K562 (cell line): ENCODE data around the gene HOXB3.

Source experiments
- BMI1 ChIP-seq: fragments of 150-350 bp; IDR thresholded peaks from 2 replicates; pipeline ENCODE4 v1.6.1; 2014; ENCODE audit warnings: low read length
- HSF4 ChIP-seq: fragments of 250-450 bp; sonication (Bioruptor Pico); IDR thresholded peaks from 2 replicates; pipeline ENCODE4 v2.1.2; 2022; ENCODE audit warnings: mild to moderate bottlenecking, moderate library complexity, borderline replicate concordance
- MTA1 ChIP-seq: fragments of 450-650 bp; IDR thresholded peaks from 2 replicates; pipeline ENCODE4 v1.6.1; 2017; ENCODE audit warnings: borderline replicate concordance
- TCF7L2 ChIP-seq: fragments of 150-350 bp; IDR thresholded peaks from 2 replicates; pipeline ENCODE4 v1.6.1; 2016; ENCODE audit warnings: low read depth, mild to moderate bottlenecking, low read length, moderate library complexity
- TF ChIP-seq, protein P1 (sequence below): fragments of 450-650 bp; IDR thresholded peaks from 2 replicates; pipeline ENCODE4 v1.6.1; 2016; ENCODE audit warnings: mild to moderate bottlenecking
- TF ChIP-seq, protein P2 (sequence below), 3 experiments: fragments of 200-800 bp in 1 of 3; fragments of 250-450 bp in 1 of 3; fragments of 450-650 bp in 1 of 3; sonication (Bioruptor Pico) in 1 of 3; sonication (Bioruptor generic) in 1 of 3; formaldehyde crosslinking in 1 of 3; IDR thresholded peaks; 2 replicates each; pipeline versions ENCODE4 v1.6.1 to v1.8.0; 2016 to 2022; ENCODE audit warnings: mild to moderate bottlenecking in 2 of 3, missing genetic modification characterization in 2 of 3, missing compliant biosample characterization in 1 of 3, moderate library complexity in 1 of 3
- TF ChIP-seq, protein P3 (sequence below), 2 experiments: fragments of 450-650 bp in 1 of 2; sonication (generic) in 1 of 2; formaldehyde crosslinking; conservative IDR thresholded peaks; 2 replicates each; pipeline versions ENCODE4 v1.4.0 to v1.8.1; 2020 to 2022; ENCODE audit warnings: mild to moderate bottlenecking in 1 of 2, missing genetic modification reagents in 1 of 2
- TF ChIP-seq, protein P4 (sequence below), 3 experiments: IDR thresholded peaks in 2 of 3; conservative IDR thresholded peaks in 1 of 3; 2 replicates each; pipeline ENCODE4 v1.5.1; 2011 to 2012; ENCODE audit warnings: low read length in 3 of 3, mild to moderate bottlenecking in 3 of 3, control low read depth in 2 of 3, improper control_type of control experiment in 1 of 3, inconsistent platforms in 1 of 3, low read depth in 1 of 3, mixed read lengths in 1 of 3, moderate library complexity in 1 of 3; ENCODE audit not compliant: insufficient read depth in 2 of 3

DNA sequence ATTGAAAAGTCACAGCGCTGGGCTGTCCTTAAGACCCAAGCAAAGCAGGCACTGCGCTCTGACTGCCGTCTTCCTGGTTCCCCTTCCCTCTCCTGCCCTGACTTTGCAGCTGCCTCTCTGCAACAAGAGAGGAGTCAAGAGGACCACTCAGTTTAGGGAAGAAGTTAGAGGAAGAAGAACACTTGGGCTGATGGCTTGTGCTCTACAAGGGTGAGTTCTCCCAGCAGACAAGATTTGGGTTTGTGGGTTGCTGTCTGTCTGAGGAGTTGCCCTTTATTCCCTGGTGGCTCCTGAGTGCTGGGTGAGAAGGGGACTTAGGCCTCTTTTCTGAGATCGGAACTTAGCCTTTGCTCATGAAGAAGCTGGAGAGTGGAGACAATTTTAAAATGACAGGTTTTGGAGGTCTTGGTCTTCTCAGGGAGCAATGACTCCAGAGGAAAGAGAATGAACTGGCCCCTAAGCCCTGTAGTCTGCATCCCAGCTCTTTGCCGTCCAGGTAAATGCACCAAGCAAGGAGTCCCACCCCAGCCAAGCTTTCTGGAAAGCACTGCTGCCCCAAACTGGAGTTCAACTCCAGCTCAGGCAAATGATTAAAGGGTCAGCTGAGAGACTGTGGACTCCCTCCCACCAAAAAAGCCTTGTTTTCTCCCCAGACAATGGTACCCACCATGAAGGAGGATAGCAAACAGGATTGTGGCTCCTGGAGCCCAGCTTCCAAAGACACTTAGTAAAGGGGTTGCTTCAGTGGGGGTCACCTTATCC lies 38.8 kb upstream of the HOXB3 start:
- no peak for TF ChIP-seq MTA1
- TF ChIP-seq, protein P1, sequence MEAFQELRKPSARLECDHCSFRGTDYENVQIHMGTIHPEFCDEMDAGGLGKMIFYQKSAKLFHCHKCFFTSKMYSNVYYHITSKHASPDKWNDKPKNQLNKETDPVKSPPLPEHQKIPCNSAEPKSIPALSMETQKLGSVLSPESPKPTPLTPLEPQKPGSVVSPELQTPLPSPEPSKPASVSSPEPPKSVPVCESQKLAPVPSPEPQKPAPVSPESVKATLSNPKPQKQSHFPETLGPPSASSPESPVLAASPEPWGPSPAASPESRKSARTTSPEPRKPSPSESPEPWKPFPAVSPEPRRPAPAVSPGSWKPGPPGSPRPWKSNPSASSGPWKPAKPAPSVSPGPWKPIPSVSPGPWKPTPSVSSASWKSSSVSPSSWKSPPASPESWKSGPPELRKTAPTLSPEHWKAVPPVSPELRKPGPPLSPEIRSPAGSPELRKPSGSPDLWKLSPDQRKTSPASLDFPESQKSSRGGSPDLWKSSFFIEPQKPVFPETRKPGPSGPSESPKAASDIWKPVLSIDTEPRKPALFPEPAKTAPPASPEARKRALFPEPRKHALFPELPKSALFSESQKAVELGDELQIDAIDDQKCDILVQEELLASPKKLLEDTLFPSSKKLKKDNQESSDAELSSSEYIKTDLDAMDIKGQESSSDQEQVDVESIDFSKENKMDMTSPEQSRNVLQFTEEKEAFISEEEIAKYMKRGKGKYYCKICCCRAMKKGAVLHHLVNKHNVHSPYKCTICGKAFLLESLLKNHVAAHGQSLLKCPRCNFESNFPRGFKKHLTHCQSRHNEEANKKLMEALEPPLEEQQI: no peak
- TF ChIP-seq, protein P2, sequence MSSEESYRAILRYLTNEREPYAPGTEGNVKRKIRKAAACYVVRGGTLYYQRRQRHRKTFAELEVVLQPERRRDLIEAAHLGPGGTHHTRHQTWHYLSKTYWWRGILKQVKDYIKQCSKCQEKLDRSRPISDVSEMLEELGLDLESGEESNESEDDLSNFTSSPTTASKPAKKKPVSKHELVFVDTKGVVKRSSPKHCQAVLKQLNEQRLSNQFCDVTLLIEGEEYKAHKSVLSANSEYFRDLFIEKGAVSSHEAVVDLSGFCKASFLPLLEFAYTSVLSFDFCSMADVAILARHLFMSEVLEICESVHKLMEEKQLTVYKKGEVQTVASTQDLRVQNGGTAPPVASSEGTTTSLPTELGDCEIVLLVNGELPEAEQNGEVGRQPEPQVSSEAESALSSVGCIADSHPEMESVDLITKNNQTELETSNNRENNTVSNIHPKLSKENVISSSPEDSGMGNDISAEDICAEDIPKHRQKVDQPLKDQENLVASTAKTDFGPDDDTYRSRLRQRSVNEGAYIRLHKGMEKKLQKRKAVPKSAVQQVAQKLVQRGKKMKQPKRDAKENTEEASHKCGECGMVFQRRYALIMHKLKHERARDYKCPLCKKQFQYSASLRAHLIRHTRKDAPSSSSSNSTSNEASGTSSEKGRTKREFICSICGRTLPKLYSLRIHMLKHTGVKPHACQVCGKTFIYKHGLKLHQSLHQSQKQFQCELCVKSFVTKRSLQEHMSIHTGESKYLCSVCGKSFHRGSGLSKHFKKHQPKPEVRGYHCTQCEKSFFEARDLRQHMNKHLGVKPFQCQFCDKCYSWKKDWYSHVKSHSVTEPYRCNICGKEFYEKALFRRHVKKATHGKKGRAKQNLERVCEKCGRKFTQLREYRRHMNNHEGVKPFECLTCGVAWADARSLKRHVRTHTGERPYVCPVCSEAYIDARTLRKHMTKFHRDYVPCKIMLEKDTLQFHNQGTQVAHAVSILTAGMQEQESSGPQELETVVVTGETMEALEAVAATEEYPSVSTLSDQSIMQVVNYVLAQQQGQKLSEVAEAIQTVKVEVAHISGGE (CRISPR knock-in tag; IDR thresholded peaks at IDR 0.05): no peak
- TF ChIP-seq, protein P3, sequence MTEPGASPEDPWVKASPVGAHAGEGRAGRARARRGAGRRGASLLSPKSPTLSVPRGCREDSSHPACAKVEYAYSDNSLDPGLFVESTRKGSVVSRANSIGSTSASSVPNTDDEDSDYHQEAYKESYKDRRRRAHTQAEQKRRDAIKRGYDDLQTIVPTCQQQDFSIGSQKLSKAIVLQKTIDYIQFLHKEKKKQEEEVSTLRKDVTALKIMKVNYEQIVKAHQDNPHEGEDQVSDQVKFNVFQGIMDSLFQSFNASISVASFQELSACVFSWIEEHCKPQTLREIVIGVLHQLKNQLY (CRISPR knock-in tag; conservative IDR thresholded peaks at IDR 0.05): no peak
- no peak for TF ChIP-seq TCF7L2
- no peak for TF ChIP-seq BMI1
- no peak for TF ChIP-seq HSF4
- TF ChIP-seq, protein P4, sequence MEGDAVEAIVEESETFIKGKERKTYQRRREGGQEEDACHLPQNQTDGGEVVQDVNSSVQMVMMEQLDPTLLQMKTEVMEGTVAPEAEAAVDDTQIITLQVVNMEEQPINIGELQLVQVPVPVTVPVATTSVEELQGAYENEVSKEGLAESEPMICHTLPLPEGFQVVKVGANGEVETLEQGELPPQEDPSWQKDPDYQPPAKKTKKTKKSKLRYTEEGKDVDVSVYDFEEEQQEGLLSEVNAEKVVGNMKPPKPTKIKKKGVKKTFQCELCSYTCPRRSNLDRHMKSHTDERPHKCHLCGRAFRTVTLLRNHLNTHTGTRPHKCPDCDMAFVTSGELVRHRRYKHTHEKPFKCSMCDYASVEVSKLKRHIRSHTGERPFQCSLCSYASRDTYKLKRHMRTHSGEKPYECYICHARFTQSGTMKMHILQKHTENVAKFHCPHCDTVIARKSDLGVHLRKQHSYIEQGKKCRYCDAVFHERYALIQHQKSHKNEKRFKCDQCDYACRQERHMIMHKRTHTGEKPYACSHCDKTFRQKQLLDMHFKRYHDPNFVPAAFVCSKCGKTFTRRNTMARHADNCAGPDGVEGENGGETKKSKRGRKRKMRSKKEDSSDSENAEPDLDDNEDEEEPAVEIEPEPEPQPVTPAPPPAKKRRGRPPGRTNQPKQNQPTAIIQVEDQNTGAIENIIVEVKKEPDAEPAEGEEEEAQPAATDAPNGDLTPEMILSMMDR (IDR thresholded peaks at IDR 0.05 in 2 of 3, conservative IDR thresholded peaks at IDR 0.05 in 1 of 3; ENCODE audit: insufficient read depth in 2 of 3, low read depth in 1 of 3, low read length in 3 of 3): no peak
